ENCODE results near the gene CRIM1.

The CRIM1 gene

GRCh38 chr2:36587101-36587500 is 231.5 kb downstream of the CRIM1 start:
- no peak for DNase-seq

DNA sequence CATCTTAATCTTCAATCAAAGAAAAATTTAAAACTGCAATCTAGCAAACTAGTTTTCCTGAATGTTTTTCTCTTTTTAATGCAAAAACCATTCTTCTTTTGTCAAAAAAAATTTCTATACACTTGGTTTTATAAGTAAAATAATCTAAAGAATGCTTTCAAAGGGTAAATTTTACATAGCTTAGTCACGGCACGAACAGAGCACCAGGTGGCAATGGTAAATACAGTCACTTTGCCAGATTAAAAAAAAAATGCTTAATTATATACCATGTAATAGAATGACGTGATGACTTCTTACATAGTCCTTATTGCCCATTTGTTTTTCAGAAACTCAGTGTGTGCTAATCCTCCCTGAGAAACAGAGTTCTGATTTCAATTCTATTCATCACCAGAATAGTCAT is 232.0 kb downstream of the CRIM1 start:
- no peak for DNase-seq

DNA sequence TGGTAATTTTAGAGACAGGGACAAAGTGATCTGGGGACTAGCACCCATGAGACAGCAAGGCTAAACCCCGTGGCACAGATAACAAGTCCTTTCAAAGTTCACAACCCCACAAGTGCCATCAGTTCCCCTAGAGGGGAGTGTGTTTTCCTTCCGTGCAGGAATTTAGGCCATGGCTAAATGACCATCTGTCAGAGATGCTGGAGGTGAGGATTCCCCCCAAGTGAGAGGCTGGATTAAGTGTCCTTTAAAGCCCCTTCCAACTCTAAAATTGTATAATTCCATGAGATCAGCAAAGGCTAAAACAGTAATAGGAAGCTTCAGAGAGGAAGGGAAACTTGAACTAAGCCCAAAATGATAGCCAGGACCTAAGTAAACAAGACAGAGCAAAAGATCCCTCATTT is 233.7 kb downstream of the CRIM1 start:
- DNase-seq: no peak

GRCh38 chr2:36594849-36595248 is 239.3 kb downstream of the CRIM1 start:
- no peak for DNase-seq

DNA sequence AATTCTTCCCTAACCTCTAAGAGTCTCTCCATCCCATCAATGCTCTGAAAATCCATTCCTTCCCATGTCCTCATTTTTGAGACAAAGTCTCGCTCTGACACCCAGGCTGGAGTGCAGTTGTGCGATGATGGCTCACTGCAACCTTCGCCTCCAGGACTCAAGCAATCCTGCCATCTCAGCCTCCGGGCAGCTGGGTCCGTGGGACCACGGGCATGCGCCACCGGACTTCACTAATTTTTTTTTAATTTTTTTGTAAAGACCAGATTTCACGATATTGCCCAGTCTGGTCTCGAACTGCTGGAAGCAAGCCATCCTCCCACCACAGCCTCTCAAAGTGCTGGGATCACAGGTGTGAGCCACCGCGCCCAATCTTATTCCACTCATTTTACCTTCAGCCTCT is 240.8 kb downstream of the CRIM1 start:
- no peak for DNase-seq

GRCh38 chr2:36597003-36597531 is 241.5 kb downstream of the CRIM1 start:
- no peak for DNase-seq

DNA sequence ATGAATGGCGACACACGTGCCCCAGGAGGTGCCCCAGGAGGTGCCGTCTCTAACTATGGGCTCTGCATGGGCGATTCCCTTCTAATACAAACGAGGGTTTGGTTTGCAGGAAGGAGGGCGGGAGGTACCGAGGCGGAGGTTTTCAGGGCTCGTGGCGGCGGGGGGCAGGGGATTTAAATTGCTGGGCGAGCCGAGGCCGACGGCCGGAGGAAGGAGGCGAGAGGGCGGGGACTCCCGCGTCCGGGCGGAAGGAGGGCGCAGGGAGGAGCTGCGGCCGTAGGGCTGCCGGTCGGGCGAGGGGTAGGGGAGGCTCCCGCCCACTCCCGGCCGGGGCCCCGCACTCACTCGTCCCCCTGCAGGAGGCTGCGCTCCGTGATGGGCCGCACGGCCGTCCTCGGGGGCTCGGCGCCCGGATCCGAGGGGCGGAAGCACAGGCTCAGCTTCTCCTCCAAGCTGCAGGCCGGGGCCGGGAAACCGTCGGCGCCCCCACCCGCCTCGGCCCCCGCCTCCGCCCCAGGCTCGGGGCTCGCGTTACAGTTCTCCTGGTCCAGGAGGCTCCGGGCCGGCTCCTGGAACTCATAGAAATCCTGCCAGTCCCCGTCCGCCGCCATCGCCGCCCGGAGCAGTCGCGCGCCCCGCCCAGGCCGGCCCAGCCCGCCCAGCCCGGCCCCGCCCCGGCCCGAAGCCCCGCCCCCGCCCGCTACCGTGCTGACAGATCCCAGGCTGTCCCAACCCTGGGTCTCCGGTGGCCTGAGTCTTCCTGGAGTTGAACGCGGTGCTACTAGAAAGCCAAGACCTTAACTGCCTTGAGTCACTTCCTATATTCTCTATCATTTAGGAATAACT is 242.2 kb downstream of the CRIM1 start, which contains the start of gene FEZ2:
Gene FEZ2, minus strand, starts transcription at position 637 of the 846 bp plus-strand sequence. Its CDS starts 26 bp downstream, at position 611.
- DNase-seq: peak; percentile 38

All from NCI-H1436 (cell line).